HEK293T (cell line): ENCODE data around the gene TBC1D5.

Experiments
- CTCF ChIA-PET: fragments of 350-600 bp; formaldehyde crosslinking; extraction: SDS; loops from one replicate; lab custom pipeline; 2021; ENCODE audit warnings: antibody characterized with exemption, inconsistent platforms; lab: Yijun Ruan, JAX
- POLR2A ChIA-PET: fragments of 350-600 bp; formaldehyde crosslinking; extraction: SDS; loops from one replicate; lab custom pipeline; 2020; ENCODE audit warnings: antibody characterized with exemption, inconsistent platforms; lab: Yijun Ruan, JAX
- DNase-seq: peaks from one replicate; pipeline ENCODE4 v3.0.0; 2012; ENCODE audit warnings: mixed read lengths; ENCODE audit errors: extremely low spot score
- ARNT ChIP-seq: fragments of 450-650 bp; IDR thresholded peaks from 2 replicates; pipeline ENCODE4 v1.6.1; 2017; ENCODE audit warnings: mild to moderate bottlenecking
- BHLHE40 ChIP-seq: fragments of 450-650 bp; IDR thresholded peaks from 2 replicates; pipeline ENCODE4 v1.6.1; 2016; ENCODE audit warnings: mild to moderate bottlenecking, moderate library complexity, borderline replicate concordance
- CTBP1 ChIP-seq: fragments of 450-650 bp; IDR thresholded peaks from 2 replicates; pipeline ENCODE4 v1.6.1; 2016; ENCODE audit warnings: borderline replicate concordance
- ELF4 ChIP-seq: fragments of 450-650 bp; IDR thresholded peaks from 2 replicates; pipeline ENCODE4 v1.6.1; 2017; ENCODE audit warnings: antibody characterized with exemption
- FOXA1 ChIP-seq: fragments of 450-650 bp; IDR thresholded peaks from 2 replicates; pipeline ENCODE4 v1.6.1; 2016; ENCODE audit warnings: mild to moderate bottlenecking
- FOXK2 ChIP-seq: fragments of 450-650 bp; IDR thresholded peaks from 2 replicates; pipeline ENCODE4 v1.6.1; 2016; ENCODE audit warnings: mild to moderate bottlenecking
- FOXM1 ChIP-seq: fragments of 450-650 bp; IDR thresholded peaks from 2 replicates; pipeline ENCODE4 v1.6.1; 2017; ENCODE audit warnings: mild to moderate bottlenecking, borderline replicate concordance
- HDGF ChIP-seq: fragments of 450-650 bp; IDR thresholded peaks from 2 replicates; pipeline ENCODE4 v1.6.1; 2017; ENCODE audit warnings: antibody characterized with exemption, borderline replicate concordance
- L3MBTL2 ChIP-seq: fragments of 450-650 bp; conservative IDR thresholded peaks from 2 replicates; pipeline ENCODE4 v1.6.1; 2016; ENCODE audit warnings: mild to moderate bottlenecking
- LEF1 ChIP-seq: fragments of 450-650 bp; IDR thresholded peaks from 2 replicates; pipeline ENCODE4 v1.6.1; 2017; ENCODE audit warnings: mild to moderate bottlenecking, borderline replicate concordance
- NFRKB ChIP-seq: fragments of 450-650 bp; IDR thresholded peaks from 2 replicates; pipeline ENCODE4 v1.6.1; 2016; ENCODE audit warnings: mild to moderate bottlenecking, moderate library complexity
- SP1 ChIP-seq: fragments of 450-650 bp; IDR thresholded peaks from 2 replicates; pipeline ENCODE4 v1.6.1; 2017
- SUZ12 ChIP-seq: fragments of 450-650 bp; IDR thresholded peaks from 2 replicates; pipeline ENCODE4 v1.6.1; 2016; ENCODE audit warnings: mild to moderate bottlenecking
- TARDBP ChIP-seq: fragments of 450-650 bp; IDR thresholded peaks from 2 replicates; pipeline ENCODE4 v1.6.1; 2016
- ZNF384 ChIP-seq: fragments of 450-650 bp; IDR thresholded peaks from 2 replicates; pipeline ENCODE4 v1.6.1; 2016
- TF ChIP-seq, protein P1 (sequence below): fragments of 450-650 bp; IDR thresholded peaks from 2 replicates; pipeline ENCODE4 v1.6.1; 2016

TBC1D5 gene

DNA sequence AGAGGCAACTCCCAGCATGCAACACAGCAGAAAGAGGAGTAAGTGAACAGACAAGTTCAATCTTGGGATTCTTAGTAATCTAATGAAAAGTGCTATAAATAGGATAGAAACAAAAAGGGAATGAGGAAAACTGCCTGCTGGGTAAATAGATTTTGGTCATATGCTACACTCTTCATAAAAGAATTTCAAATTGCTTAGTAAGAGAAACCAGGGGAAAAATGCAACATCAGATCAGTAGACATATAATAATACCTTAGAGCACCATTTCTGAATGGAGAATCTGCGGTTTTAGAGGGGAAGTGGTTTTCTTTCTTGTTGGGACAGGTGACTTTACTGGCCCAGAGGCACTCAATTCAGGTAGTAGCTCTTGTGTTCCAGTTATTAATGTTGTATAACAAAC is 13.4 kb upstream of the TBC1D5 start:
- POLR2A ChIA-PET: interaction anchor here (2.0 kb wide), 1 partner anchor 13 kb away, joined by 8 read pairs; the partner anchor contains the start of gene TBC1D5
- TF ChIP-seq FOXA1 (no peak), TARDBP (no peak), SP1 (no peak), NFRKB (no peak), BHLHE40 (no peak)
- CTCF ChIA-PET: no interaction called here
- no peak for DNase-seq

GRCh38 chr3:17753632-17753992 is 11.2 kb upstream of the TBC1D5 start:
- ChIA-PET POLR2A (no interaction called here), CTCF (no interaction called here)
- DNase-seq: no peak
- TF ChIP-seq ELF4 (no peak), L3MBTL2 (no peak), HDGF (no peak)

- POLR2A ChIA-PET: no interaction called here
These were observed 10.6 kb upstream of the TBC1D5 start for GRCh38 chr3:17752876-17753631.

DNA sequence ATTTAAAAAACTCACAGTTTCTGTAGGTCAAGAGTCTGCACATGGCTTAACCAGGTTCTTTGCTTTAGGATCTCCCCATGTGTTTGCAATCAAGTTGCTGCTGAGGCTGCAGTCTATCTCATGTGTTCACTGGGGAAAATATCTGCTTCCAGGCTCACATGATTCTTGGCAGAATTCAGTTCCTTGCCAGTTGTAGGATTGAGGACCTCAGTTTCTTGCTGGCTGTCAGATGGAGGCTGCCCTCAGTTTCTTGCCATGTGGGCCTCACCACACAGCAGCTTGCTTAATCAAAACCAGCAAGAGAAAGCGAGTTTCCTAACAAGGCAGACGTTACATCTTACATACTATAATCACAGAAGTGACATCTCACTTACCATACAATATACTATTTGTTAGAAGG is 10.0 kb upstream of the TBC1D5 start:
- TF ChIP-seq CTBP1 (no peak), TARDBP (no peak), FOXA1 (no peak), ZNF384 (no peak), NFRKB (no peak), HDGF (no peak)
- POLR2A ChIA-PET: no interaction called here
- CTCF ChIA-PET: no interaction called here
- no peak for DNase-seq

More at GRCh38 chr3:17752876-17753631, 10.6 kb upstream of the TBC1D5 start:
- TF ChIP-seq FOXM1 (no peak), ELF4 (no peak), HDGF (no peak)
- CTCF ChIA-PET: no interaction called here
- no peak for DNase-seq

DNA sequence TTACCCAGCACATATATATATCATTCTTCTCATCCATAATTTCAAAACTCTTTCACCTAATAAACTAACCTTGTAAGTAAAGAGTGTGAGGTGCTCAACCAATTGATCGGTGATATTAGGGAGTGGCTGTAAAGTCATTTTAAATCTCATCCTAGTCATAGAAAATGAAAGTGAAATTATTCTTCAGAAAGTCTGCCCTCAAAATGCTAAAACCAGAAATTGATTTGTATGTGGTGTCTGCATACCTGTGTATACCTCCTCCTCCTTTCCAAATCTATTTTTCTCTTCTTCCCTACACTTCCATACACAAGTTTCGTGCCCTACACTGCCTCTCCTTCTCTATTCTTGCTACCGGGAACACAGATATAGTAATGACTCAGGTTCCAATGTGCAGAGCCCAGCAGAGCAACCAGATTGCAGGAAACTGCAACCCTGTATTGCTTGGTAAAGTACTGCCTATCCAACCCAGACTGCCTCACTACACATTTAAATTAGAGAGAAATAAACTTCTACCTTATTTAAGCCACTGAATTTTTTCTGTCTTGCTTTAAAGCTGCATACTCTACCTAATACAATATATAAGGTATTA is 7.4 kb upstream of the TBC1D5 start:
- DNase-seq: no peak
- POLR2A ChIA-PET: no interaction called here
- CTCF ChIA-PET: no interaction called here
- TF ChIP-seq LEF1 (no peak), TARDBP (no peak), FOXA1 (no peak), ZNF384 (no peak), HDGF (no peak), L3MBTL2 (no peak), CTBP1 (no peak), ARNT (no peak), BHLHE40 (no peak)
- TF ChIP-seq, protein P1, sequence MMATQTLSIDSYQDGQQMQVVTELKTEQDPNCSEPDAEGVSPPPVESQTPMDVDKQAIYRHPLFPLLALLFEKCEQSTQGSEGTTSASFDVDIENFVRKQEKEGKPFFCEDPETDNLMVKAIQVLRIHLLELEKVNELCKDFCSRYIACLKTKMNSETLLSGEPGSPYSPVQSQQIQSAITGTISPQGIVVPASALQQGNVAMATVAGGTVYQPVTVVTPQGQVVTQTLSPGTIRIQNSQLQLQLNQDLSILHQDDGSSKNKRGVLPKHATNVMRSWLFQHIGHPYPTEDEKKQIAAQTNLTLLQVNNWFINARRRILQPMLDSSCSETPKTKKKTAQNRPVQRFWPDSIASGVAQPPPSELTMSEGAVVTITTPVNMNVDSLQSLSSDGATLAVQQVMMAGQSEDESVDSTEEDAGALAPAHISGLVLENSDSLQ: no peak

GRCh38 chr3:17749281-17749680 is 6.8 kb upstream of the TBC1D5 start:
- TF ChIP-seq ARNT (no peak), LEF1 (no peak), ELF4 (no peak), CTBP1 (no peak), L3MBTL2 (no peak), TARDBP (no peak), SUZ12 (no peak), BHLHE40 (no peak), FOXA1 (no peak), HDGF (no peak), ZNF384 (no peak), FOXM1 (no peak), NFRKB (no peak)
- TF ChIP-seq, protein P1: no peak
- POLR2A ChIA-PET: no interaction called here
- no peak for DNase-seq
- CTCF ChIA-PET: no interaction called here

GRCh38 chr3:17747890-17748247 is 5.4 kb upstream of the TBC1D5 start:
- TF ChIP-seq ELF4 (no peak), LEF1 (no peak), ARNT (no peak), FOXA1 (no peak), FOXM1 (no peak), ZNF384 (no peak), HDGF (no peak), CTBP1 (no peak), TARDBP (no peak), NFRKB (no peak), BHLHE40 (no peak), SP1 (no peak), SUZ12 (no peak), L3MBTL2 (no peak), FOXK2 (no peak)
- TF ChIP-seq, protein P1: no peak
- no peak for DNase-seq
- CTCF ChIA-PET: interaction anchor here (1.2 kb wide), 1 partner anchor 93 kb away, joined by 4 read pairs; no protein-coding TSS in a partner anchor
- POLR2A ChIA-PET: no interaction called here
